22Rv1 (cell line): ENCODE data around the gene SNUPN.

Source experiments
- ZFX ChIP-seq: fragments of 450-650 bp; IDR thresholded peaks from 2 replicates; pipeline ENCODE4 v1.6.1; 2017; ENCODE audit warnings: antibody characterized with exemption, borderline replicate concordance
- TF ChIP-seq, protein P1 (sequence below): fragments of 450-650 bp; IDR thresholded peaks from 2 replicates; pipeline ENCODE4 v1.5.1; 2017; ENCODE audit warnings: mild to moderate bottlenecking

DNA sequence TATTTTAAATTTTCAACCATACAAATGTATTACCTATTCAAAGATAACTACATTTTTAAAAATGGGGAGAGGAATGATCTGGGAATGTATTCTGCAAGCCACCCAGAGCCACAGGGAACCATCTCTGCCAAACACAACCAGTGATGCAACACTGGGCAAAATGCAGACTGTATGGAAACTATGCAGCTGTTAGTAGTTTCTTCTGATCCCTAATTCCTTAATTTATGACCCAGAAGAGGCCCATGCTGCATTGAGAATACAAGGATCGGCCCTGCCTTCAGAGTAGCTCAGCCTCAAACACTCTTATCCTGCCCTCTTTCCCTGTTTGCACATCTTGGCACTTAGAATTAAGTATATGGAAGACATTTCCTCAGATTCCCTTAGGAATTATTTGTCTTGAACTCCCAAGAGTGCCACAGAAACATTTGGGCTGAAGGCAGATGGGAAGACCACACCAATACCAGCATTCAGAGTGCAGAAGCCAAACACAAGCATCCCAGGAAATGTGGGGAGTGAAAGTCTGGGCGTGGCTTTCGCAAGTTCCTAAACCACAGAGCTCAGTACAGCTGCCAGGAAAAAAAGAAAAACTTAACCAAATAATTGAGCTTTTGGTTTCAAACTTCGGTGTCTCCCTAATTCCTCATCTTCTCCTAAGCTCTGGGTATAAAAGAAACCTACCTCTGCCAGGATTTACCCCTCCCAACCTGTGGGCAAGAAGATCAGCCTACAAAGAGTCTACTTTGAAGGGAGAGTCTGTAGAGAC is 5.3 kb downstream of the SNUPN start:
- TF ChIP-seq ZFX, result no peak
- TF ChIP-seq, protein P1, sequence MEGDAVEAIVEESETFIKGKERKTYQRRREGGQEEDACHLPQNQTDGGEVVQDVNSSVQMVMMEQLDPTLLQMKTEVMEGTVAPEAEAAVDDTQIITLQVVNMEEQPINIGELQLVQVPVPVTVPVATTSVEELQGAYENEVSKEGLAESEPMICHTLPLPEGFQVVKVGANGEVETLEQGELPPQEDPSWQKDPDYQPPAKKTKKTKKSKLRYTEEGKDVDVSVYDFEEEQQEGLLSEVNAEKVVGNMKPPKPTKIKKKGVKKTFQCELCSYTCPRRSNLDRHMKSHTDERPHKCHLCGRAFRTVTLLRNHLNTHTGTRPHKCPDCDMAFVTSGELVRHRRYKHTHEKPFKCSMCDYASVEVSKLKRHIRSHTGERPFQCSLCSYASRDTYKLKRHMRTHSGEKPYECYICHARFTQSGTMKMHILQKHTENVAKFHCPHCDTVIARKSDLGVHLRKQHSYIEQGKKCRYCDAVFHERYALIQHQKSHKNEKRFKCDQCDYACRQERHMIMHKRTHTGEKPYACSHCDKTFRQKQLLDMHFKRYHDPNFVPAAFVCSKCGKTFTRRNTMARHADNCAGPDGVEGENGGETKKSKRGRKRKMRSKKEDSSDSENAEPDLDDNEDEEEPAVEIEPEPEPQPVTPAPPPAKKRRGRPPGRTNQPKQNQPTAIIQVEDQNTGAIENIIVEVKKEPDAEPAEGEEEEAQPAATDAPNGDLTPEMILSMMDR, result no peak
